Rectal smooth muscle tissue (tissue), 1 donor: Measurements from ENCODE around the gene PCDHGB2.
"Not testable (repeated sequence)": the region's sequence is repeated elsewhere in the genome, so short reads cannot be mapped to it uniquely, and the experiment has no call there.

Experiments used
- H3K27ac ChIP-seq: one replicate; pipeline ENCODE4 v1.7.0; 2013; ENCODE audit warnings: low read depth, low read length, inconsistent platforms
- H3K27me3 ChIP-seq: one replicate; pipeline ENCODE4 v1.7.0; 2013; ENCODE audit warnings: low read length; ENCODE audit not compliant: control insufficient read depth, insufficient read depth
- H3K36me3 ChIP-seq: one replicate; pipeline ENCODE4 v1.7.0; 2013; ENCODE audit warnings: low read length; ENCODE audit not compliant: control insufficient read depth, insufficient read depth
- H3K4me1 ChIP-seq: one replicate; pipeline ENCODE4 v1.7.0; 2013; ENCODE audit warnings: low read length; ENCODE audit not compliant: control insufficient read depth, insufficient read depth
- H3K4me3 ChIP-seq: one replicate; pipeline ENCODE4 v1.7.0; 2013; ENCODE audit warnings: low read length
- H3K9ac ChIP-seq: one replicate; pipeline ENCODE4 v1.7.0; 2013; ENCODE audit warnings: low read length

PCDHGB2 gene

GRCh38 chr5:141397756-141398551, 38.2 kb downstream of the PCDHGB2 start, which contains the start of gene PCDHGB5:
PCDHGB5 (plus strand) TSS chr5:141397947; CDS start chr5:141398128, 181 bp downstream.
- not testable (repeated sequence) for H3K27me3 ChIP-seq, H3K27ac ChIP-seq, H3K9ac ChIP-seq, H3K36me3 ChIP-seq, H3K4me1 ChIP-seq
- peak within 1 kb of the TSS; percentile 27 for H3K4me3 ChIP-seq

DNA sequence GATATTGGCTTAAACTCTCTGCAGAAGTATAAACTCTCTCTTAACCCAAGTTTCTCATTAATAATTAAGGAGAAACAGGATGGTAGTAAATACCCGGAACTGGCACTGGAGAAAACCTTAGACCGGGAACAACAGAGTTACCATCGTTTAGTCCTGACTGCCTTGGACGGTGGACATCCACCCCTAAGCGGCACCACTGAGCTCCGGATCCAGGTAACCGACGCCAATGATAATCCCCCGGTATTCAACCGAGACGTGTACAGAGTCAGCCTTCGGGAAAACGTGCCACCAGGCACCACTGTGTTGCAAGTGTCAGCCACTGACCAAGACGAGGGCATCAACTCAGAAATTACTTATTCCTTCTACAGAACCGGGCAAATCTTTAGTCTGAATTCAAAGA, 38.8 kb downstream of the PCDHGB2 start:
- Histone ChIP-seq H3K4me3 (no peak overlapping the region), H3K36me3 (no peaks in the 10 kb centered on the region), H3K9ac (no peak overlapping the region), H3K4me1 (no peaks in the 10 kb centered on the region), H3K27ac (no peak overlapping the region), H3K27me3 (no peaks in the 10 kb centered on the region)

DNA sequence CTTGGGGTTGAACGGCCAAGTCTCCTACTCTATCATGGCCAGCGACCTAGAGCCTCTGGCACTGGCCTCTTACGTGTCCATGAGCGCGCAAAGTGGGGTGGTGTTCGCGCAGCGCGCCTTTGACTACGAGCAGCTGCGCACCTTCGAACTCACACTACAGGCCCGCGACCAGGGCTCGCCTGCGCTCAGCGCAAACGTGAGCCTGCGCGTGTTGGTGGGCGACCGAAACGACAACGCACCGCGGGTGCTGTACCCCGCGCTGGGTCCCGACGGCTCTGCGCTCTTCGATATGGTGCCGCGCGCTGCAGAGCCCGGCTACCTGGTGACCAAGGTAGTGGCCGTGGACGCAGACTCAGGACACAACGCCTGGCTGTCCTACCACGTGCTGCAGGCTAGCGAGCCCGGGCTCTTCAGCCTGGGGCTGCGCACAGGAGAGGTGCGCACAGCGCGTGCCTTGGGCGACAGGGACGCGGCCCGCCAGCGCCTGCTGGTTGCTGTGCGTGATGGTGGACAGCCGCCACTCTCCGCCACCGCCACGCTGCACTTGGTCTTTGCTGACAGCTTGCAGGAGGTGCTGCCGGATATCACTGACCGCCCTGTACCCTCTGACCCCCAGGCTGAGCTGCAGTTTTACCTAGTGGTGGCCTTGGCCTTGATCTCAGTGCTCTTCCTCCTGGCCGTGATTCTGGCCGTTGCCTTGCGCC, 39.9 kb downstream of the PCDHGB2 start:
- H3K27me3 ChIP-seq, result no peaks in the 10 kb centered on the region
- no peaks in the 10 kb centered on the region for H3K36me3 ChIP-seq
- H3K9ac ChIP-seq, result no peak overlapping the region
- H3K4me1 ChIP-seq, result no peaks in the 10 kb centered on the region
- H3K4me3 ChIP-seq, result peak overlapping the region; percentile 36
- H3K27ac ChIP-seq, result no peak overlapping the region

- Histone ChIP-seq H3K9ac (no peak within 1 kb of the TSS), H3K36me3 (no peaks in the 10 kb centered on the region), H3K27ac (no peak within 1 kb of the TSS), H3K27me3 (no peaks in the 10 kb centered on the region), H3K4me1 (no peaks in the 10 kb centered on the region), H3K4me3 (peak within 1 kb of the TSS; percentile 40)
Observed at GRCh38 chr5:141402553-141403243, 42.9 kb downstream of the PCDHGB2 start, which contains the start of gene PCDHGA9. PCDHGA9 (plus strand) TSS chr5:141402778; CDS start chr5:141402953, 175 bp downstream.

DNA sequence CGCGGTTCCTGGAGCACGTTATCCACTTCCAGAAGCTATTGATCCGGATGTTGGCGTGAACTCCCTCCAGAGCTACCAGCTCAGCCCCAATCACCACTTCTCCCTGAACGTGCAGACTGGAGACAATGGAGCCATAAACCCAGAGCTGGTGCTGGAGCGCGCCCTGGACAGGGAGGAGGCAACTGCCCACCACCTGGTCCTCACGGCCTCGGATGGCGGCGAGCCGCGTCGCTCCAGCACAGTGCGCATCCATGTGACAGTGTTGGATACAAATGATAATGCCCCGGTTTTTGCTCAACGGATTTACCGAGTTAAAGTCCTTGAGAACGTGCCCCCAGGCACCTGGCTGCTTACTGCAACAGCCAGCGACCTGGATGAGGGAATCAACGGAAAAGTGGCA, 43.6 kb downstream of the PCDHGB2 start:
- no peaks in the 10 kb centered on the region for H3K27me3 ChIP-seq
- no peak overlapping the region for H3K9ac ChIP-seq
- no peaks in the 10 kb centered on the region for H3K4me1 ChIP-seq
- H3K36me3 ChIP-seq, result no peaks in the 10 kb centered on the region
- no peak overlapping the region for H3K27ac ChIP-seq
- peak overlapping the region; percentile 40 for H3K4me3 ChIP-seq

GRCh38 chr5:141407790-141408505, 48.2 kb downstream of the PCDHGB2 start, which contains the start of gene PCDHGB6:
PCDHGB6 (plus strand) TSS chr5:141408021; CDS start chr5:141408203, 182 bp downstream.
- H3K36me3 ChIP-seq, H3K27ac ChIP-seq, H3K27me3 ChIP-seq, H3K4me1 ChIP-seq, H3K9ac ChIP-seq: not testable (repeated sequence)
- H3K4me3 ChIP-seq, result peak within 1 kb of the TSS; percentile 45

GRCh38 chr5:141409598-141410306, 50.0 kb downstream of the PCDHGB2 start:
- no peak overlapping the region for H3K27ac ChIP-seq
- peaks cover 5% of the 10 kb centered on the region for H3K36me3 ChIP-seq
- peaks cover 5% of the 10 kb centered on the region for H3K27me3 ChIP-seq
- no peaks in the 10 kb centered on the region for H3K4me1 ChIP-seq
- H3K4me3 ChIP-seq, result peak overlapping the region; percentile 29
- H3K9ac ChIP-seq, result no peak overlapping the region

- peaks cover 5% of the 10 kb centered on the region for H3K36me3 ChIP-seq
- H3K27ac ChIP-seq, result no peak overlapping the region
- no peak overlapping the region for H3K4me3 ChIP-seq
- no peaks in the 10 kb centered on the region for H3K4me1 ChIP-seq
- peaks cover 5% of the 10 kb centered on the region for H3K27me3 ChIP-seq
- no peak overlapping the region for H3K9ac ChIP-seq
Observed at GRCh38 chr5:141411575-141411974, 51.8 kb downstream of the PCDHGB2 start.
